ENCODE measurements around the gene ZNF407.

Gene ZNF407

GRCh38 chr18:74951165-74951760 is 353.6 kb downstream of the ZNF407 start:
- DNase-seq, result no peak
- Histone ChIP-seq H3K36me3 (ENCODE audit: insufficient read depth, low read length) (no peaks in the 10 kb centered on the region), H3K27me3 (ENCODE audit: insufficient read depth, low read length, poor library complexity) (no peaks in the 10 kb centered on the region), H4K20me1 (ENCODE audit: insufficient read depth, low read length) (no peaks in the 10 kb centered on the region), H3K4me3 (ENCODE audit: low read depth in 1 of 2, low read length in 2 of 2) (no peak overlapping the region), H3K9me3 (ENCODE audit: insufficient read depth, low read length, severe bottlenecking) (no peaks in the 10 kb centered on the region), H3K9ac (ENCODE audit: low read depth, low read length) (no peak overlapping the region), H3K4me2 (ENCODE audit: insufficient read depth, low read length) (no peak overlapping the region), H3K27ac (ENCODE audit: low read length) (no peak overlapping the region), H2AFZ (ENCODE audit: low read depth, low read length) (no peak overlapping the region), H3K4me1 (ENCODE audit: insufficient read depth, low read length) (no peaks in the 10 kb centered on the region), H3K79me2 (ENCODE audit: insufficient read depth, low read length) (no peaks in the 10 kb centered on the region)
- no peak for TF ChIP-seq EZH2 (IDR thresholded peaks at IDR 0.05; ENCODE audit: borderline replicate concordance, low read depth, low read length, severe bottlenecking)
- TF ChIP-seq, protein P1, sequence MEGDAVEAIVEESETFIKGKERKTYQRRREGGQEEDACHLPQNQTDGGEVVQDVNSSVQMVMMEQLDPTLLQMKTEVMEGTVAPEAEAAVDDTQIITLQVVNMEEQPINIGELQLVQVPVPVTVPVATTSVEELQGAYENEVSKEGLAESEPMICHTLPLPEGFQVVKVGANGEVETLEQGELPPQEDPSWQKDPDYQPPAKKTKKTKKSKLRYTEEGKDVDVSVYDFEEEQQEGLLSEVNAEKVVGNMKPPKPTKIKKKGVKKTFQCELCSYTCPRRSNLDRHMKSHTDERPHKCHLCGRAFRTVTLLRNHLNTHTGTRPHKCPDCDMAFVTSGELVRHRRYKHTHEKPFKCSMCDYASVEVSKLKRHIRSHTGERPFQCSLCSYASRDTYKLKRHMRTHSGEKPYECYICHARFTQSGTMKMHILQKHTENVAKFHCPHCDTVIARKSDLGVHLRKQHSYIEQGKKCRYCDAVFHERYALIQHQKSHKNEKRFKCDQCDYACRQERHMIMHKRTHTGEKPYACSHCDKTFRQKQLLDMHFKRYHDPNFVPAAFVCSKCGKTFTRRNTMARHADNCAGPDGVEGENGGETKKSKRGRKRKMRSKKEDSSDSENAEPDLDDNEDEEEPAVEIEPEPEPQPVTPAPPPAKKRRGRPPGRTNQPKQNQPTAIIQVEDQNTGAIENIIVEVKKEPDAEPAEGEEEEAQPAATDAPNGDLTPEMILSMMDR (IDR thresholded peaks at IDR 0.05; ENCODE audit: borderline replicate concordance, extremely low read depth, low read length, poor library complexity, severe bottlenecking), result no peak
- no peak for ATAC-seq (ENCODE audit: insufficient read depth, low read depth)

DNA sequence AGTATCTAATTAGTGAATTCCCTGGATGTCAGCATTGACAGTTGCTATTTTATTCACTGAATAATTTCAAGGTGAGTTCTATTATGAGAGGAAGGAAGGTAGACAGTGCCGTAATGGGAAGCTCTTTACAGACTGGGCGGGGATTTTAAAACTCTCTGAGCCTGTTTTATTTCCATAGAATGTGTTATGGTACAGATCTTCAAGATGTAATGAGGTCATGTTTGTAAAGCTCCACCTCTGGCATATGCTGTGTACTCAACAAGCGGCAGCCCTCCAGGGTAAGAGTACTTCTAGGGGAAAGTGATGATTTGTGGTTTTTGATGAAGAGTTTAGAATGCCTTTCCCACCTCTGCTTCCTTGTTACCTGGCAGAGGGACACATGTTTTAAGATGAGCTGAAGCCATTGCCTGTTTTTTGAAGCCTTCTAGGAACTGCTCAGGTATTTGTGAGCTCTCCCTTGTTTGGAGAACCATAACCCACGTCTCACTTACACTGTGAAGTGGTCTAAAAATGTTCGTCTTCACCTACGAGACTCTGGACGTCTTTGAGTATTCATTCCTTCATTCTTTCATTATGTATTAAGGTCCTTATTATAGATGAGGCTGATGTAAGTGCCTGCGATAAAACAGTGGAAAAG is 360.0 kb downstream of the ZNF407 start:
- TF ChIP-seq EZH2 (IDR thresholded peaks at IDR 0.05; ENCODE audit: borderline replicate concordance, low read depth, low read length, severe bottlenecking), result no peak
- no peaks in the 10 kb centered on the region for H3K79me2 ChIP-seq (ENCODE audit: insufficient read depth, low read length)
- H4K20me1 ChIP-seq (ENCODE audit: insufficient read depth, low read length), result no peaks in the 10 kb centered on the region
- H3K27ac ChIP-seq (ENCODE audit: low read length), result no peak overlapping the region
- H3K4me3 ChIP-seq (ENCODE audit: low read depth in 1 of 2, low read length in 2 of 2), result no peak overlapping the region
- 0 out of 2 replicates have a peak, but pooled peaks cover 4% of the 10 kb centered on the region for H3K36me3 ChIP-seq (ENCODE audit: insufficient read depth, low read length)
- H3K4me2 ChIP-seq (ENCODE audit: insufficient read depth, low read length), result no peak overlapping the region
- H3K27me3 ChIP-seq (ENCODE audit: insufficient read depth, low read length, poor library complexity), result no peaks in the 10 kb centered on the region
- ATAC-seq (ENCODE audit: insufficient read depth, low read depth) (no peak), DNase-seq (no peak)
- no peak overlapping the region for H2AFZ ChIP-seq (ENCODE audit: low read depth, low read length)
- no peaks in the 10 kb centered on the region for H3K4me1 ChIP-seq (ENCODE audit: insufficient read depth, low read length)
- peaks cover 3% of the 10 kb centered on the region for H3K9me3 ChIP-seq (ENCODE audit: insufficient read depth, low read length, severe bottlenecking)
- H3K9ac ChIP-seq (ENCODE audit: low read depth, low read length), result no peak overlapping the region

DNA sequence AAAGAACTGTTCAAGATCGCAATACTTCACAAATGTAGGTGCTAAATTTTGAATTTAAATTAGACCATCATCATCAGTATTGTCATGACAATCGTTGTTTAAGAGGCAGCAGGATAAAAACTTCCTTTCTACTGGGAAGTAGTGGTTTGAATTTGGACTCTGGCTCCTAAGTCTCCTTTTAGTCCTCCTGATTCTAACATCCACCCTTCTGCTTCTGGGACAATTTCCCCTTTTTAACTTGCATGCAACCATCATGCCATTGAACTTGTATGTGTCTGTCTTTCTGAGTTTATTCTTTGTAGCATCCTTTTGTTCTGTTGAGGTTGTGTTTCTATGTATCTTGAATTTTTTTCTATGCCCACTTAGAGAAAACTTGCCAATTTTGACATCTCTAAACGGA is 361.5 kb downstream of the ZNF407 start:
- Histone ChIP-seq H3K9me3 (ENCODE audit: insufficient read depth, low read length, severe bottlenecking) (peaks cover 3% of the 10 kb centered on the region), H3K4me1 (ENCODE audit: insufficient read depth, low read length) (no peaks in the 10 kb centered on the region), H3K9ac (ENCODE audit: low read depth, low read length) (no peak overlapping the region), H3K36me3 (ENCODE audit: insufficient read depth, low read length) (0 out of 2 replicates have a peak, but pooled peaks cover 4% of the 10 kb centered on the region), H3K4me3 (ENCODE audit: low read depth in 1 of 2, low read length in 2 of 2) (no peak overlapping the region), H3K27me3 (ENCODE audit: insufficient read depth, low read length, poor library complexity) (no peaks in the 10 kb centered on the region), H3K79me2 (ENCODE audit: insufficient read depth, low read length) (no peaks in the 10 kb centered on the region), H4K20me1 (ENCODE audit: insufficient read depth, low read length) (no peaks in the 10 kb centered on the region), H3K4me2 (ENCODE audit: insufficient read depth, low read length) (no peak overlapping the region), H2AFZ (ENCODE audit: low read depth, low read length) (no peak overlapping the region), H3K27ac (ENCODE audit: low read length) (no peak overlapping the region)
- TF ChIP-seq, protein P1 (IDR thresholded peaks at IDR 0.05; ENCODE audit: borderline replicate concordance, extremely low read depth, low read length, poor library complexity, severe bottlenecking), result no peak
- no peak for TF ChIP-seq EZH2 (IDR thresholded peaks at IDR 0.05; ENCODE audit: borderline replicate concordance, low read depth, low read length, severe bottlenecking)
- ATAC-seq (ENCODE audit: insufficient read depth, low read depth) (no peak), DNase-seq (no peak)

DNA sequence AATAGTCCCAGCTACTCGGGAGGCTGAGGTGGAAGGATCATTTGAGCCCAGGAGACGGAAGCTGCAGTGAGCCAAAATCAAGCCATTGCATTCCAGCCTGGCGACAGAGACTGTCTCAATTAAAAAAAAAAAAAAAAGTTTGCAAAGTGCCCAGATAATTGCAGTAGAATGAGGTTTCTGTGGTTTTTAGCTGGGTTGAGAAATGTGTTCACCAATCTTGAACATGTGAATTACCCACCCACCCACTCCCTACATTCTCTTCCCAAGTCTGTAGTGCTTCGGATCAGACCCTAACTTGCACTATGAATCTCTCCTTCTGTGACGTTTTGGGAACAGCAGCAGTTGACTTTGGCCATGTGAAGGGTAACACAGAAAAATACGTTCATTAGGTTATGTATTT is 363.9 kb downstream of the ZNF407 start:
- Histone ChIP-seq H3K27ac (ENCODE audit: low read length) (no peak overlapping the region), H3K4me1 (ENCODE audit: insufficient read depth, low read length) (no peaks in the 10 kb centered on the region), H3K9me3 (ENCODE audit: insufficient read depth, low read length, severe bottlenecking) (peaks cover 3% of the 10 kb centered on the region), H3K27me3 (ENCODE audit: insufficient read depth, low read length, poor library complexity) (no peaks in the 10 kb centered on the region), H3K4me3 (ENCODE audit: low read depth in 1 of 2, low read length in 2 of 2) (no peak overlapping the region), H4K20me1 (ENCODE audit: insufficient read depth, low read length) (no peaks in the 10 kb centered on the region), H3K36me3 (ENCODE audit: insufficient read depth, low read length) (0 out of 2 replicates have a peak, but pooled peaks cover 4% of the 10 kb centered on the region), H3K4me2 (ENCODE audit: insufficient read depth, low read length) (no peak overlapping the region), H2AFZ (ENCODE audit: low read depth, low read length) (no peak overlapping the region), H3K9ac (ENCODE audit: low read depth, low read length) (no peak overlapping the region), H3K79me2 (ENCODE audit: insufficient read depth, low read length) (no peaks in the 10 kb centered on the region)
- DNase-seq, result no peak
- no peak for TF ChIP-seq EZH2 (IDR thresholded peaks at IDR 0.05; ENCODE audit: borderline replicate concordance, low read depth, low read length, severe bottlenecking)
- TF ChIP-seq, protein P1 (IDR thresholded peaks at IDR 0.05; ENCODE audit: borderline replicate concordance, extremely low read depth, low read length, poor library complexity, severe bottlenecking), result no peak
- no peak for ATAC-seq (ENCODE audit: insufficient read depth, low read depth)

All from DND-41 (cell line).